Stimulated activated CD4-positive, alpha-beta T cell treated with anti-CD3 and anti-CD28 coated beads, TNF-alpha, amount 100 ng/mL, for 48 hours (primary cell): ENCODE measurements around the gene SLC25A6.
"Not testable (repeated sequence)": the region's sequence is repeated elsewhere in the genome, so short reads cannot be mapped to it uniquely, and the experiment has no call there.

Experiments
- DNase-seq, 3 donors: peaks; one replicate each; pipeline ENCODE4 v3.0.0-alpha.2; 2020; ENCODE audit warnings: low read depth in 3 of 3

SLC25A6 gene

DNA sequence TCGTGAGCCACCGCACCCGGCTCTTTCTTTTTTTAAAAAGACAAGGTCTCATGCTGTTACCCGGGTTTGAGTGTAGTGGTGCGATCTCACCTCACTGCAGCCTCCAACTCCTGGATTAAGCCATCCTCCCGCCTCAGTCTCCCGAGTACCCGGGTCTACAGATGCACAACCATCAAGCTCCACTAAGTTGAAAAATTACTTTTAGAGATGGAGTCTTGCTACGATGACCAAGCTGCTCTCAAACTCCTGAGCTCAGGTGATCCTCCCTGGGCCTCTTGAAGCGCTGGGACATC lies 2.0 kb downstream of the SLC25A6 start:
- no peak for DNase-seq

DNA sequence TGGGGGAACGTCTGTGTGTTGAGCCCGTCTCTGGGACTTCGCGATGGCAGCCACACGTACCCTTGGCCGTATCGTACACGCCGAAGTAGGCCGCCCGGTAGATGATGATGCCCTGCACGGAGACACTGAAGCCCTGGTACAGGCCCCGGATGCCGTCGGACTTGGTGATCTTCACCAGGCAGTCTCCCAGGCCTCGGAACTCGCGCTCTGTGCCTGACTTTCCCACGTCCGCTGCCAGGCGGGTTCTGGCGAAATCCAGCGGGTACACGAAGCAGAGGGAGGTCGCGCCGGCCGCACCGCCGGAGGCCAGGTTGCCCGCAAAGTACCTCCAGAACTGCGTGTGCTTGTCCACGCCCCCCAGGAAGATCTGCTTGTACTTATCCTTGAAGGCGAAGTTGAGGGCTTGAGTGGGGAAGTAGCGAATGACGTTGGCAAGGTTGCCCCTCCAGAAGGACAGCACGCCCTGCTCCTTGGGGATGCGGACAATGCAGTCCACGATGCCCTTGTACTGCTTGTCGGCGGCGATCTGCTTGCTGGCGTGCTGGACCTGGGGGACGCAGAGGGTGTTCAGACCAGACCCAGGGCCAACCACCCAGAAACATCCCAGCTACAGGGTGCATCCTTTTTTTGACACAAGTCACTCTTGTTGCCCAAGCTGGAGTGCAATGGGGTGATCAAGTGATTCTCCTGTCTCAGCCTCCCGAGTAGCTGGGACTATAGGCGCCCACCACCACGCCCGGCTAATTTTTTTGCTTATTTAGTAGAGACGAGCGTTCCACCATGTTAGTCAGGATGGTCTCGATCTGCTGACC lies 2.5 kb downstream of the SLC25A6 start:
- no peak for DNase-seq

DNA sequence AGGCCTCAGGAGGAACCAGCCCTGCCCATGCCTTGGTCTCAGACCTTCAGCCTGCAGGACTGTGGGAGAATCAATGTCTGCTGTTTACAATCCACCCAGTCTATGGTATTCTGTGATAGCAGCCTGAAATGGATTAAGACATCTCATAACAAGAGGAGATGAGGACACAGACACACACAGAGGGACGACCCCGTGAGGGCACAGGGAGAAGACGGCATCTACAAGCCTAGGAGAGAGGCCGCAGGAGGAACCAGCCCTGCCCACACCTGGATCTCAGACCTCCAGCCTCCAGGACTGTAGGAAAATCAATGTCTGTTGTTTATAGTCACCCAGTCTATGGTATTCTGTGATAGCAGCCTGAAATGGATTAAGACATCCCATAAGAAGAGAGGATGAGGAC lies 3.3 kb downstream of the SLC25A6 start:
- DNase-seq, result no peak

- DNase-seq, result no peak
These were observed 4.7 kb downstream of the SLC25A6 start for GRCh38 chrX:1387141-1387776.

GRCh38 chrX:1386338-1387127 lies 5.4 kb downstream of the SLC25A6 start:
- DNase-seq, result no peak

DNA sequence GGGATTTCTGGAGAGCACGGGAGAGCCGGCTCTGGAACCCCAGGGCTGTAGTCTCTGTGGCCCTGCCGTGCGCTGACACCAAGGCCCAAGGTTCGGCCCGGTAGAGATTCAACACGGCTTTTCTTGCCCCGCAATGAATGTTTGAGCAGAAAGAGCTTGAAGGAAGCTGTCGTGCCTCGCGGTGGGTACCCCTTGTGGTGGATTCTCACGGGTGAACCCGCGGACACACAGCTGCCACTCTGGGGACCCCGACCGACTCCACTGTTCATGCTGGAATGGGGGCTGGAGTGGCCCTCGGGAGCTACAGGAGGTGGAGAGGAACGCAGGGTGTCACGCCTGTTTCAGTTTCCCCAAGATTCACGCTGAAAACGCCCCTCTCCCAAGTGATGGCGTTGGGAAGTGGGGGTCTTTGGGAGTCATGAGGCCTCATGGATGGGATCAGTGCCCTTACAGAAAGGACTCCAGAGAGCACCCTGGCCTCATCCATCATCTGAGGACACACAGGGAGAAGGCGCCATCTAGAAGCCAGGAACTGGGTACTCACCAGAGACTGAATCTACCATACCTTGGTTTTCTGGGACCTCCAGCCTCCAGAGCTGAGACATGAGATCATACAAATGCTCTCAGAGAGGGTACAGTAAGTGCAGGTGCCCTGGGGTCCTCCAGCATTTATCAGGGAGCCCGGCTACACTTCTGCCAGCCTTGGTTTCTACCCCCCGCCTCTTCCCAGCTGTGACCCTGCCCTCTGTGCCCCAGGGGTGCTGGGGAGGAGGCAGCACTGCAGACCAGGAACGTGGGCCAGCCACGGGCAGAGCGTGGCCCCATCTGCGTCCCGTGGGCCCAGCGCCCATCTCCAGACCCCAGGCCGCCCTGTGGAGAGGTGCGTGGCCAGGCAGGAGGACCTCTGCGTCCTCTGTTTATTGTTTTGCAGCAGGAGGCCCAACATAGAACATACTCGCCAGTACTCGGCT lies 6.4 kb downstream of the SLC25A6 start:
- no peak for DNase-seq

DNA sequence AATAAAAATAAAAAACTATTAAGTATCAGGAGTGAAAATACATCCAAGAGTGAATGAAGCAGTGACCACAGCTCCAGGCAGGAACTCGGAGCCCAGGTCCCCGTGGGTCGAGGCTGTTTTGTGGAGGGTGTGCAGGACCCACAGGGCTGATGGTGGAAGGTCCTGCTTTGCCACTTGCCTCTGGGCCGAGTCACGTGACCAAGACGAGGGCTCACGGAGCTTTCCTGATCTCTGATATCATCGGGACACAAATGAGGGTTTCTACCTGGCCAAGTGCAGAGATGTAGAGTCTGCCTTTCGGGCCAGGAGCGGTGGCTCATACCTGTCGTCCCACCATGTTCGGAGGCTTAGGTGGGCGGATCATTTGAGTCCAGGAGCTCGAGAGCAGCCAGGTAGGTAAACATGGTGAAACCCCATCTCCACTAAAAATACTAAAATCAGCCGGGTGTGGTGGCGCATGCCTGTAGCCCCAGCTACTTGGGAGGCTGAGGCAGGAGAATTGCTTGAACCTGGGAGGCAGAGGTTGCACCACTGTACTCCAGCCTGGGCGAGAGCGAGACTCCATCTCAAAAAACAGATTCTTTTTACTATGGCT lies 7.2 kb downstream of the SLC25A6 start:
- no peak for DNase-seq

DNA sequence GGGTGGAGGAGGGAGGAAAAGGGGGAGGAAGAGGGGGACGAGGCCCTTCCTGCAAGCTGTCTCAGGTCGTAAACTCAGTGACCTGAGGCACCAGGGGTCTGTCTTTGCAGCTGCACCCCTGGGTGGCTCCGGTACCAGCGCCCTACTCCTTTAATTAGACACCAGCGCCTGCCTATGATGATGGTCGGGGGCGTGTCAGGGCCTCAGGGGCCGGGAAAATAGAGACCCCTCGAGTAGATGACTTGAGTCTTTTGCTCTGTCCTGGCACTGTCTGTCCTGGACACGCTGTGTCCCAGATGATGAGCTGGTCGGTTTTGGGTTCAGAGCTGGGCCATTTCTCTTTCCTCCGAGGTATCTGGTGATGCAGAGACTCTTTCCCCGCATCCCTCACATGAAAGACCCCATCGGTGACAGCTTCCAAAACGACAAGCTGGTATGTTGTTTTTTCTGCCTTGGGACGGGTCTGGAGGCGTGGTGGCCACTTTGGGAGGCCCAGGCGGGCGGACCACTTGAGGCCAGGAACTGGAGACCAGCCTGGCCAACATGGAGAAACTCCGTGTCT lies 11.2 kb downstream of the SLC25A6 start:
- DNase-seq, result no peak

DNA sequence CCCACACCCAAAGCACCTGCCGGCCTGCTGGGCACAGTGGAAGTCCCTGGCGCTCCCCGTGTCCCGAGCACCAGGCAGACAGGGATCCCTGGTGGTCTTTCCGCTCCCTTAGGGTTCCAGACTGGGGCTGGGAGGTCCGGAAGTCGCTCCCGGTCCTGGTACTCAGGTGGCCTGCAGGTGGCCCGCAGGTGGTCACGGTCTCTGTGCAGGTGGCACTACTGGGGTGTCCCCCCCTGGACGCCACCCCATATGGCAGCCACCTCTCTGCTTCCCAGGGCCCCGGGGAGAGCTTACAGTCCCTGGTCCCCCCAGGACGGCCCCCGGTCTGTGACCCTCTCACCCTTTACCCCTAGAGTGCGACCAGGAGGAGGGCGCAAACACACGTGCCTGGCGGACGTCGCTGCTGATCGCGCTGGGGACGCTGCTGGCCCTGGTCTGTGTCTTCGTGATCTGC lies 13.6 kb downstream of the SLC25A6 start:
- no peak for DNase-seq

DNA sequence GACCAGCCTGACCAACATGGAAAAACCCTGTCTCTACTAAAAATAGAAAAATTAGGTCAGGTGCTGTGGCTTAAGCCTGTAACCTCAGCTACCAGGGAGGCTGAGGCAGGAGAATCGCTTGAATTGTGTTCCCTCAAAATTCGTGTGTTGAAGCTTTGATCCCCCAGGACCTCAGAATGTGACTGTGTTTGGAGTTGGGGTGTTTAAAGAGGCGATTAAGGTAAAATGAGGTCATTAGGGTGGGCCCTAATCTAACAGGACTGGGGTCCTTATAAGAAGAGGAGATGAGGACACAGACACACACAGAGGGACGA lies 23.6 kb downstream of the SLC25A6 start:
- DNase-seq, result no peak

- not testable (repeated sequence) for DNase-seq
These were observed 25.6 kb downstream of the SLC25A6 start for GRCh38 chrX:1366363-1366762.

DNA sequence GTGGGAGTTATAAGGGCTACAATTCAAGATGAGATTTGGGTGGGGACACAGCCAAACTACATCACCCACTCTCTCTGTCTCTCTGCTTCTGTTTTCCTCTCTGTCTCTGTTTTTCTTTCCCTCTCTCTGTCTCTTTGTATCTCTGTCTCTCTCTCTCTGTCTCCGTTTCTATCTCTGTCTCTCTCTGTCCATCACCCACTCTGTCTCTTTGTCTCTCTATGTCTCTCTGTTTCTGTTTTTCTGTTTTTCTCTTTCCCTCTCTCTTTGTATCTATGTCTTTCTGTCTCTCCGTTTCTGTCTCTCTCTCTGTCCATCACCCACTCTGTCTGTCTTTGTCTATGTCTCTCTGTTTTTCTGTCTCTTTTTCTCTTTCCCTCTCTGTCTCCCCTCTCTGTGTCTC lies 30.0 kb downstream of the SLC25A6 start:
- no peak for DNase-seq

DNA sequence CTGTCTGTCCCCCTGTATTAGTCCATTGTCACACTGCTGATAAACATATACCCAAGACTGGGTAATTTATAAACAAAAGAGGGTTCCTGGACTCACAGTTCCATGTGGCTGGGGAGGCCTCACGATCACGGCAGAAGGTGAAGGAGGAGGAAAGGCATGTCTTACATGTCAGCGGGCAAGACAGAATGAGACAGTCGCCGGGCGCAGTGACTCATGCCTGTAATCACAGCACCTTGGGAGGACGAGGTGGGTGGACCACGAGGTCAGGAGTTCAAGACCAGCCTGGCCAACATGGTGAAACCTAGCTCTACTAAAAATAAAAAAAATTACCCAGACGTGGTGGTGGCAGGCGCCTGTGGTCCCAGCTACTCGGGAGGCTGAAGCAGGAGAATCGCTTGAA lies 30.6 kb downstream of the SLC25A6 start:
- DNase-seq, result no peak

DNA sequence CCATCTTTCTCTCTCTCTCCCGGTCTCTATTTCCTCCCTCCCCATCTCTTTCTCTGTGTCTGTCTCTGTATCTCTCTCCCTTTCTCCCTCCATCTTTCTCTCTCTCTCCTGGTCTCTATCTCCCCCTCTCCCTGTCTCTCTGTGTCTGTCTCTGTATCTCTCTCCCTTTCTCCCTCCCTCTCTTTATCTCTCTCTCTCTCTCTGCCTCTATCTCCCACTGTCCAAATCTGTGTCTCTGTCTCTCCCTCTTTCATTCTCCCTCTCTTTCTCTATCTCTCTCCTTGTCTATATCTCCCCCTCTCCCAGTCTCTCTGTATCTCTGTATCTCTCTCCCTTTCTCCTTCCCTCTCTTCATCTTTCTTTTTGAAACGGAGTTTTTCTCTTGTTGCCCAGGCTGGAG lies 31.7 kb downstream of the SLC25A6 start:
- DNase-seq, result no peak

DNA sequence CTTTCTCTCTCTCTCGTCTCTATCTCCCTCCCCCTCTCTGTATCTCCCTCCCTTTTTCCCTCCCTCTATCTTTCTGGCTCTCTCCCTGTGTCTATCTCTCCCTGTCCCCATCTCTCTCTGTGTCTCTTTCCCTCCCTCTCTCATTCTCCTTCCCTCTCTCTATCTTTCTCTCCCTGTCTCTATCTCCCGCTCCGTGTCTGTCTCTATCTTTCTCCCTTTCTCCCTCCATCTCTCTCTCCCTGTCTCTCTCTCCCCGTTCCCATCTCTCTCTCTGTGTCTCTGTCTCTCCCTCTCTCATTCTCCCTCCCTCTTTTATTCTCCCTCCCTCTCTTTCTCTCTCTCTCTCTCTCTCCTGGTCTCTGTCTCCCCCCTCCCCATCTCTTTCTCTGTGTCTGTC lies 32.4 kb downstream of the SLC25A6 start:
- DNase-seq, result no peak

DNA sequence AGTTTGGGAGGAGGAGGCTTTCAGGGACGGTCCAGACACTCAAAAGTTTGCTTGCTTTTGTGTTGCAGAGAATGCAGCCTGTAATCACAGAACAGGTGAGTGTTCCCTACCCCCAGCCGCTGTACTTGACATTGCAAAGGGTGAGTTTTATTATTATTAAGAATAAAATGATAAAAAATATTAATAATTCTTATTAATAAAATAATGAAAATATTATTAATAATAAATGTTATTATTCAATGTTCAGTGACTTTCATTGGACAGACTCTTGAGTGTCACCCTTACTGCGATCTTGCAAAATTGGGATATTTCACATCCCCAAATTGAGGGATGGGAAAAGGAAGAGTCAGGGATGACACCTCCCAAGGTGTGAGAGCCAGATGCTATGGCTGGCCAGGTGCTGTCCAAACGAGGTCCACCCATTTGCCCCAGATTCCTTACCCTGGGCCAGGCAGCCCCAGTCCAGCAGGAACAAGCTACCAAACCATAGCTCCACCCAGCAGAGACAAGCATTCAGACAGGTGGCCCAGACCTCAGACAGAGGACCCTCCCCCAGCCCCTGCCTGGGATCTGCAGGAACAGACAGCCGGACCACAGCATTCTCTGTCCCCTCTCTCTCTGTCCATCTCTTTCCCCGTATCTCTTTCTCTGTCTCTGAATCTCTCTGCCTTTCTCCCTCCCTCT lies 33.0 kb downstream of the SLC25A6 start:
- DNase-seq, result no peak

- DNase-seq, result no peak
These were observed 33.9 kb downstream of the SLC25A6 start for GRCh38 chrX:1357993-1358392.

GRCh38 chrX:1355131-1356046 lies 36.5 kb downstream of the SLC25A6 start:
- no peak for DNase-seq
